Measurements from ENCODE around the gene SDK1.
A peak's percentile ranks its signal among the peaks of the same experiment; 100 is the strongest.

The SDK1 gene

DNA sequence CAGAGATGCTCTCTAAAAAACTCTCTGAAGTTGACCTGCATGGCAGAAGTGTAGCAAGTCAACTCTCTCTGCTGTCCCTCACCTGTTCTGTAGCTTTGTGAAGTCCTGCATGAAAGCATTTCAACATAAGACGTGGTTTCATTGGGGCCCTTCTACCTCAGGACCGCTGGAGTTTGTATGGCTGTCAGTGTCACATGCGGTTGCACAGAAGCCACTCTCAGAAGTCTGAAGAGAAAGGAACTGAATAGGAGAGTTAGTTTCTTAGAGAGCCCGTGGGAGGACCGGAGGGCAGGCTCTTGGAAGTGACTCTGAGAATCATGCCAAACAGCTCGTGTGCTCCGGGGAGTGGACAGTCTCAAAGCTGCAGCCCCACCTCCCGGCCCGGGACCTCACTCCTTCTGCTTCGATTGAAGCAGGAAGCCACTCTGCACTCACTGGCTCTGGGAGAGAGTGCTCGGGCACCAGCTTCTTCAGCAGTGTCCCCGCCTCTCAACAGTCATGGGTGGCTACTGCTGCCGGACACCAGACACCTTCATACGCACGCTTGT is 486.7 kb downstream of the SDK1 start:
- Histone ChIP-seq H3K36me3 (ENCODE audit: control insufficient read depth, insufficient read depth, low read length) (no peaks in the 10 kb centered on the region), H3K4me3 (ENCODE audit: low read depth, low read length) (no peak overlapping the region), H3K4me2 (ENCODE audit: low read length) (peak overlapping the region; percentile 57), H3K27ac (no peak overlapping the region), H3K9me3 (ENCODE audit: control insufficient read depth, low read length) (no peaks in the 10 kb centered on the region), H3K4me1 (no peaks in the 10 kb centered on the region), H2AFZ (no peak overlapping the region), H3K9ac (no peak overlapping the region), H3K27me3 (ENCODE audit: control insufficient read depth, insufficient read depth, low read length) (no peaks in the 10 kb centered on the region), H3K79me2 (no peaks in the 10 kb centered on the region)
- TF ChIP-seq, protein P1, sequence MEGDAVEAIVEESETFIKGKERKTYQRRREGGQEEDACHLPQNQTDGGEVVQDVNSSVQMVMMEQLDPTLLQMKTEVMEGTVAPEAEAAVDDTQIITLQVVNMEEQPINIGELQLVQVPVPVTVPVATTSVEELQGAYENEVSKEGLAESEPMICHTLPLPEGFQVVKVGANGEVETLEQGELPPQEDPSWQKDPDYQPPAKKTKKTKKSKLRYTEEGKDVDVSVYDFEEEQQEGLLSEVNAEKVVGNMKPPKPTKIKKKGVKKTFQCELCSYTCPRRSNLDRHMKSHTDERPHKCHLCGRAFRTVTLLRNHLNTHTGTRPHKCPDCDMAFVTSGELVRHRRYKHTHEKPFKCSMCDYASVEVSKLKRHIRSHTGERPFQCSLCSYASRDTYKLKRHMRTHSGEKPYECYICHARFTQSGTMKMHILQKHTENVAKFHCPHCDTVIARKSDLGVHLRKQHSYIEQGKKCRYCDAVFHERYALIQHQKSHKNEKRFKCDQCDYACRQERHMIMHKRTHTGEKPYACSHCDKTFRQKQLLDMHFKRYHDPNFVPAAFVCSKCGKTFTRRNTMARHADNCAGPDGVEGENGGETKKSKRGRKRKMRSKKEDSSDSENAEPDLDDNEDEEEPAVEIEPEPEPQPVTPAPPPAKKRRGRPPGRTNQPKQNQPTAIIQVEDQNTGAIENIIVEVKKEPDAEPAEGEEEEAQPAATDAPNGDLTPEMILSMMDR (IDR thresholded peaks at IDR 0.05): no peak

DNA sequence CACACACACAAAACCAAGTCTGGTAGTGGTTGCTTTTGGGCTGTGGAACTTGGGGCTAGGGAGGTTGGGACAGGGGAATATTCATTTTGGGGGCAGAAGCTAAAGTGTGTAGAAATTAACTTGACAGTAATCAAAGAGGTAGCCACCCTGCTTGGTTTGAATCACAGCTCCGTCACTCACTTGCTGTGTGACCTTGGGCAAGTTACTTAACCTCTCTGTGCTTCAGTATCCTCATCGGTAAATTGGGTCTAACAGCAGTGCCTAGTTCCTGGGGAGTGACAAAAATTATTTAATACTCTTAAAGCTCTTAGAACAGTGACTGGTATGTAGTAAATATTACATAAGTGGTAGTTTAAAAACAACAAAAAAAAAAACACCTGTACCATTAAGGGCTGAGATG is 489.8 kb downstream of the SDK1 start:
- H3K9me3 ChIP-seq (ENCODE audit: control insufficient read depth, low read length): no peaks in the 10 kb centered on the region
- H3K9ac ChIP-seq: no peak overlapping the region
- TF ChIP-seq, protein P1 (IDR thresholded peaks at IDR 0.05): no peak
- no peaks in the 10 kb centered on the region for H3K4me1 ChIP-seq
- no peaks in the 10 kb centered on the region for H3K36me3 ChIP-seq (ENCODE audit: control insufficient read depth, insufficient read depth, low read length)
- H3K27me3 ChIP-seq (ENCODE audit: control insufficient read depth, insufficient read depth, low read length): no peaks in the 10 kb centered on the region
- no peak overlapping the region for H3K4me3 ChIP-seq (ENCODE audit: low read depth, low read length)
- no peak overlapping the region for H2AFZ ChIP-seq
- H3K79me2 ChIP-seq: no peaks in the 10 kb centered on the region
- no peak overlapping the region for H3K4me2 ChIP-seq (ENCODE audit: low read length)
- no peak overlapping the region for H3K27ac ChIP-seq

DNA sequence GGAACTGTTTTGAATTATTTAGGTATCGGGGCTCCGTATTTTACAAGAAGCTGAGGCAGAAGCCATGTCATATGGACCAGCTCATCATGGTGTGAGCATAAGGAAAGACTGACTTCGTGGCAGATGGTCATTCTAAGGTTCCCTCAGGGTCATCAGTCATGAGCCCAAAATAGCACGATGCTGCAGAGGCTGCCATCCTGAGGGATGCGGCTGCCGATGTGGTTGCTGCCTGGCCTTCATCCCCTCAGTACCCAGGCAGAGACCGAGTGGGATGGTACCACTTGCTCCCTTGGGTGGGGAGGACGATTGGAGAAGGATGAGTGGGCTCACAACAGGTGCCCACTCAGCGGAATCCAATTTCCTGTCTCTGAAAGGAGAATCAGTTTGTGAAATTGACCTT is 490.3 kb downstream of the SDK1 start:
- Histone ChIP-seq H2AFZ (no peak overlapping the region), H3K36me3 (ENCODE audit: control insufficient read depth, insufficient read depth, low read length) (no peaks in the 10 kb centered on the region), H3K4me1 (no peaks in the 10 kb centered on the region), H3K9me3 (ENCODE audit: control insufficient read depth, low read length) (no peaks in the 10 kb centered on the region), H3K79me2 (no peaks in the 10 kb centered on the region), H3K4me2 (ENCODE audit: low read length) (no peak overlapping the region), H3K27ac (no peak overlapping the region), H3K9ac (no peak overlapping the region), H3K4me3 (ENCODE audit: low read depth, low read length) (no peak overlapping the region), H3K27me3 (ENCODE audit: control insufficient read depth, insufficient read depth, low read length) (no peaks in the 10 kb centered on the region)
- TF ChIP-seq, protein P1 (IDR thresholded peaks at IDR 0.05): no peak

DNA sequence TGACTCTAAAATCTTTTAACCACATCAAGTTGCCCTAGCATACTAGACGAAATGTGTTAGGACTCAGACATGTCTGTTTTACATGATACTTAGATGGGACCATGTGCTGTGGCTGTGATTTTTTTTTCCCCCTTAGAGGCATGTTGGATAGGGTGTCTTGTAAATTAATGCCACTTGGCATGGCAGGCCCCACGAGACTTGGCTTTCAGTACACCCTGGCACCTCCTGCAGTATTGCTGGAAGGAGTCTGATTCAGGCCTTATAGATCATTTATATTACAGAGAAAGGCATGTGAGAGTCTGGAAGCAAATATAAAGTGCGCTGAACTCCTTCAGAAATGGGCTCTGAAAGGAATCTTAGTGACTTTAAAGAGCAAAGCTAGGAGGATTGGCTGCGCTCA is 494.1 kb downstream of the SDK1 start:
- Histone ChIP-seq H2AFZ (no peak overlapping the region), H3K36me3 (ENCODE audit: control insufficient read depth, insufficient read depth, low read length) (no peaks in the 10 kb centered on the region), H3K4me1 (no peaks in the 10 kb centered on the region), H3K4me2 (ENCODE audit: low read length) (no peak overlapping the region), H3K9me3 (ENCODE audit: control insufficient read depth, low read length) (no peaks in the 10 kb centered on the region), H3K9ac (no peak overlapping the region), H3K4me3 (ENCODE audit: low read depth, low read length) (no peak overlapping the region), H3K27me3 (ENCODE audit: control insufficient read depth, insufficient read depth, low read length) (no peaks in the 10 kb centered on the region), H3K79me2 (no peaks in the 10 kb centered on the region), H3K27ac (no peak overlapping the region)
- TF ChIP-seq, protein P1 (IDR thresholded peaks at IDR 0.05): no peak

DNA sequence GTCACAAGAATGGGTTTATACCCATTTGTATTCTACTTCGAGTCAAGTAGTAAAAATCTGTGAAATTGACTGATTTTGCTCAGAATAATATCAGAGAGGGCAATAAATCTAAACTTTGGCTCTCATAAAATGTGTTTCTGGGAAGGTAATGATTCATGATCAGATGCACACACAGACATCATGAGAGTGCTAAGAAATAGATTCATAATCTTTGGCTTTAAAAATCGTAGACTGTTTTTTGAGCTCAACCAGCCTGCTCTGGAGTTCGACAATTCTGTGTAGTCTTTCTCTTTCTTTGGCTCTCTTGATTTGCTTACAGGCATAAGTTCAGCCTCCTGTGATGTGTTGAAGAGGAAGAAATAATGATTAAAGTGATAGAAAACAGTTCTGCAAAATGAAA is 494.7 kb downstream of the SDK1 start:
- Histone ChIP-seq H3K9ac (no peak overlapping the region), H3K27me3 (ENCODE audit: control insufficient read depth, insufficient read depth, low read length) (no peaks in the 10 kb centered on the region), H3K4me3 (ENCODE audit: low read depth, low read length) (no peak overlapping the region), H2AFZ (no peak overlapping the region), H3K27ac (no peak overlapping the region), H3K9me3 (ENCODE audit: control insufficient read depth, low read length) (no peaks in the 10 kb centered on the region), H3K36me3 (ENCODE audit: control insufficient read depth, insufficient read depth, low read length) (no peaks in the 10 kb centered on the region), H3K4me2 (ENCODE audit: low read length) (no peak overlapping the region), H3K4me1 (no peaks in the 10 kb centered on the region), H3K79me2 (no peaks in the 10 kb centered on the region)
- TF ChIP-seq, protein P1 (IDR thresholded peaks at IDR 0.05): no peak

Data from parathyroid adenoma (tissue), 2 donors.